WTC11 (cell line): ENCODE results near the gene KCTD16.

Source experiments
- FOXP1 ChIP-seq: sonication (generic); formaldehyde crosslinking; IDR thresholded peaks from 2 replicates; pipeline ENCODE4 v1.8.0; 2022; ENCODE audit warnings: missing genetic modification reagents, mild to moderate bottlenecking, moderate library complexity, borderline replicate concordance
- JUN ChIP-seq: sonication (generic); formaldehyde crosslinking; IDR thresholded peaks from 2 replicates; pipeline ENCODE4 v1.8.0; 2023; ENCODE audit warnings: mild to moderate bottlenecking, missing genetic modification reagents
- RORB ChIP-seq: fragments of 250-450 bp; sonication (Bioruptor Pico); IDR thresholded peaks from 2 replicates; pipeline ENCODE4 v1.9.0; 2021; ENCODE audit warnings: mild to moderate bottlenecking
- TEAD4 ChIP-seq: sonication (generic); formaldehyde crosslinking; IDR thresholded peaks from 2 replicates; pipeline ENCODE4 v1.8.0; 2022; ENCODE audit warnings: mild to moderate bottlenecking, missing genetic modification reagents
- ZNF121 ChIP-seq: sonication (generic); formaldehyde crosslinking; IDR thresholded peaks from 2 replicates; pipeline ENCODE4 v1.8.0; 2023; ENCODE audit warnings: missing genetic modification reagents
- ZNF232 ChIP-seq: sonication (generic); formaldehyde crosslinking; IDR thresholded peaks from 2 replicates; pipeline ENCODE4 v1.8.0; 2022; ENCODE audit warnings: mild to moderate bottlenecking, missing genetic modification reagents
- ZNF263 ChIP-seq: sonication (generic); formaldehyde crosslinking; IDR thresholded peaks from 2 replicates; pipeline ENCODE4 v1.8.1; 2022; ENCODE audit warnings: low read depth, mild to moderate bottlenecking, moderate library complexity, missing genetic modification reagents
- TF ChIP-seq, protein P1 (sequence below): sonication (generic); formaldehyde crosslinking; conservative IDR thresholded peaks from 2 replicates; pipeline ENCODE4 v1.8.1; 2023; ENCODE audit warnings: mild to moderate bottlenecking, low read depth, missing genetic modification reagents, moderate library complexity
- TF ChIP-seq, protein P2 (sequence below): sonication (generic); formaldehyde crosslinking; conservative IDR thresholded peaks from 2 replicates; pipeline ENCODE4 v1.8.1; 2022; ENCODE audit warnings: mild to moderate bottlenecking, missing genetic modification reagents
- TF ChIP-seq, protein P3 (sequence below): fragments of 200-600 bp; IDR thresholded peaks from 2 replicates; pipeline ENCODE4 v1.8.0; 2022; ENCODE audit warnings: antibody characterized with exemption
- TF ChIP-seq, protein P4 (sequence below): sonication (generic); formaldehyde crosslinking; IDR thresholded peaks from 2 replicates; pipeline ENCODE4 v1.8.1; 2022; ENCODE audit warnings: low read depth, missing genetic modification reagents, borderline replicate concordance
- TF ChIP-seq, protein P5 (sequence below): sonication (generic); formaldehyde crosslinking; IDR thresholded peaks from 2 replicates; pipeline ENCODE4 v1.8.1; 2023; ENCODE audit warnings: mild to moderate bottlenecking, missing genetic modification reagents, moderate library complexity

DNA sequence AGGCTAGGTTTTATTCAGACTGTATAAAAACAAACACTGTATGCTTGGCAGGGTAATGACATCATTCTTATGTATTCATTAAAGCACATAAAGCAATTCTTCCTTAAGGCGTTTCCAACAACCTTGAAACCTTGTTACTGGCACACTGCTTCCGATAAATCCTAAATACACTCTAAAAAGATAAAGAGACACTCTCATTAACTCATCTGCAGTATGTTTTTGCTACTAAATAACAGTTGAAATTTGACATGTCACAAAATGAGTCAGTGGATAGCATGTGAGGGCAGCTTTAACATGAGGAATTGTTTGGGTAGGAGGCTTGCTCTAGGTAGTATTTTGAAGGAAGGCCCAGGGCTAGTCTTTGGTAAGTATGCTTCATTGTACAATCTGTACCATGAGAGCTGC lies 13.9 kb upstream of the KCTD16 start:
- TF ChIP-seq JUN (CRISPR knock-in tag) (no peak), ZNF232 (CRISPR knock-in tag) (no peak), ZNF263 (CRISPR knock-in tag) (no peak), RORB (CRISPR knock-in tag) (no peak), TEAD4 (CRISPR knock-in tag) (no peak), FOXP1 (CRISPR knock-in tag) (no peak), ZNF121 (CRISPR knock-in tag) (no peak)
- TF ChIP-seq, protein P1, sequence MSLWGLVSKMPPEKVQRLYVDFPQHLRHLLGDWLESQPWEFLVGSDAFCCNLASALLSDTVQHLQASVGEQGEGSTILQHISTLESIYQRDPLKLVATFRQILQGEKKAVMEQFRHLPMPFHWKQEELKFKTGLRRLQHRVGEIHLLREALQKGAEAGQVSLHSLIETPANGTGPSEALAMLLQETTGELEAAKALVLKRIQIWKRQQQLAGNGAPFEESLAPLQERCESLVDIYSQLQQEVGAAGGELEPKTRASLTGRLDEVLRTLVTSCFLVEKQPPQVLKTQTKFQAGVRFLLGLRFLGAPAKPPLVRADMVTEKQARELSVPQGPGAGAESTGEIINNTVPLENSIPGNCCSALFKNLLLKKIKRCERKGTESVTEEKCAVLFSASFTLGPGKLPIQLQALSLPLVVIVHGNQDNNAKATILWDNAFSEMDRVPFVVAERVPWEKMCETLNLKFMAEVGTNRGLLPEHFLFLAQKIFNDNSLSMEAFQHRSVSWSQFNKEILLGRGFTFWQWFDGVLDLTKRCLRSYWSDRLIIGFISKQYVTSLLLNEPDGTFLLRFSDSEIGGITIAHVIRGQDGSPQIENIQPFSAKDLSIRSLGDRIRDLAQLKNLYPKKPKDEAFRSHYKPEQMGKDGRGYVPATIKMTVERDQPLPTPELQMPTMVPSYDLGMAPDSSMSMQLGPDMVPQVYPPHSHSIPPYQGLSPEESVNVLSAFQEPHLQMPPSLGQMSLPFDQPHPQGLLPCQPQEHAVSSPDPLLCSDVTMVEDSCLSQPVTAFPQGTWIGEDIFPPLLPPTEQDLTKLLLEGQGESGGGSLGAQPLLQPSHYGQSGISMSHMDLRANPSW: no peak
- TF ChIP-seq, protein P2, sequence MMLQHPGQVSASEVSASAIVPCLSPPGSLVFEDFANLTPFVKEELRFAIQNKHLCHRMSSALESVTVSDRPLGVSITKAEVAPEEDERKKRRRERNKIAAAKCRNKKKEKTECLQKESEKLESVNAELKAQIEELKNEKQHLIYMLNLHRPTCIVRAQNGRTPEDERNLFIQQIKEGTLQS (CRISPR knock-in tag): no peak
- TF ChIP-seq, protein P3, sequence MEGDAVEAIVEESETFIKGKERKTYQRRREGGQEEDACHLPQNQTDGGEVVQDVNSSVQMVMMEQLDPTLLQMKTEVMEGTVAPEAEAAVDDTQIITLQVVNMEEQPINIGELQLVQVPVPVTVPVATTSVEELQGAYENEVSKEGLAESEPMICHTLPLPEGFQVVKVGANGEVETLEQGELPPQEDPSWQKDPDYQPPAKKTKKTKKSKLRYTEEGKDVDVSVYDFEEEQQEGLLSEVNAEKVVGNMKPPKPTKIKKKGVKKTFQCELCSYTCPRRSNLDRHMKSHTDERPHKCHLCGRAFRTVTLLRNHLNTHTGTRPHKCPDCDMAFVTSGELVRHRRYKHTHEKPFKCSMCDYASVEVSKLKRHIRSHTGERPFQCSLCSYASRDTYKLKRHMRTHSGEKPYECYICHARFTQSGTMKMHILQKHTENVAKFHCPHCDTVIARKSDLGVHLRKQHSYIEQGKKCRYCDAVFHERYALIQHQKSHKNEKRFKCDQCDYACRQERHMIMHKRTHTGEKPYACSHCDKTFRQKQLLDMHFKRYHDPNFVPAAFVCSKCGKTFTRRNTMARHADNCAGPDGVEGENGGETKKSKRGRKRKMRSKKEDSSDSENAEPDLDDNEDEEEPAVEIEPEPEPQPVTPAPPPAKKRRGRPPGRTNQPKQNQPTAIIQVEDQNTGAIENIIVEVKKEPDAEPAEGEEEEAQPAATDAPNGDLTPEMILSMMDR: no peak
- TF ChIP-seq, protein P4, sequence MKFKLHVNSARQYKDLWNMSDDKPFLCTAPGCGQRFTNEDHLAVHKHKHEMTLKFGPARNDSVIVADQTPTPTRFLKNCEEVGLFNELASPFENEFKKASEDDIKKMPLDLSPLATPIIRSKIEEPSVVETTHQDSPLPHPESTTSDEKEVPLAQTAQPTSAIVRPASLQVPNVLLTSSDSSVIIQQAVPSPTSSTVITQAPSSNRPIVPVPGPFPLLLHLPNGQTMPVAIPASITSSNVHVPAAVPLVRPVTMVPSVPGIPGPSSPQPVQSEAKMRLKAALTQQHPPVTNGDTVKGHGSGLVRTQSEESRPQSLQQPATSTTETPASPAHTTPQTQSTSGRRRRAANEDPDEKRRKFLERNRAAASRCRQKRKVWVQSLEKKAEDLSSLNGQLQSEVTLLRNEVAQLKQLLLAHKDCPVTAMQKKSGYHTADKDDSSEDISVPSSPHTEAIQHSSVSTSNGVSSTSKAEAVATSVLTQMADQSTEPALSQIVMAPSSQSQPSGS (CRISPR knock-in tag): no peak
- TF ChIP-seq, protein P5, sequence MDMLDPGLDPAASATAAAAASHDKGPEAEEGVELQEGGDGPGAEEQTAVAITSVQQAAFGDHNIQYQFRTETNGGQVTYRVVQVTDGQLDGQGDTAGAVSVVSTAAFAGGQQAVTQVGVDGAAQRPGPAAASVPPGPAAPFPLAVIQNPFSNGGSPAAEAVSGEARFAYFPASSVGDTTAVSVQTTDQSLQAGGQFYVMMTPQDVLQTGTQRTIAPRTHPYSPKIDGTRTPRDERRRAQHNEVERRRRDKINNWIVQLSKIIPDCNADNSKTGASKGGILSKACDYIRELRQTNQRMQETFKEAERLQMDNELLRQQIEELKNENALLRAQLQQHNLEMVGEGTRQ (CRISPR knock-in tag): no peak
